ENCODE data around the gene TASOR2.

GRCh38 chr10:5678397-5679036 is 6.1 kb upstream of the TASOR2 start:
- no peak for TF ChIP-seq GATA2 (IDR thresholded peaks at IDR 0.05; ENCODE audit: low read depth, low read length)
- no peak for TF ChIP-seq GATA3 (IDR thresholded peaks at IDR 0.05; ENCODE audit: low read depth, low read length)

Data from SH-SY5Y (cell line).